MG63 (cell line): ENCODE data around the gene SLC6A11. TPM values are rescaled to one million over a fixed set of nuclear protein-coding genes. Genes with fewer than 3 reads are reported as not detected.

Source experiments
- DNase-seq: peaks from one replicate; pipeline ENCODE4 v3.0.0-alpha.2; 2020
- H3K27me3 ChIP-seq: fragments of 250-450 bp; sonication (Bioruptor Pico); 2 replicates; pipeline ENCODE4 v1.5.1; 2020; ENCODE audit warnings: mild to moderate bottlenecking, moderate library complexity
- H3K36me3 ChIP-seq: fragments of 250-450 bp; sonication (Bioruptor Pico); 2 replicates; pipeline ENCODE4 v1.5.1; 2020; ENCODE audit warnings: mild to moderate bottlenecking, moderate library complexity
- H3K4me3 ChIP-seq: fragments of 250-450 bp; sonication (Bioruptor Pico); 2 replicates; pipeline ENCODE4 v1.5.1; 2020; ENCODE audit warnings: mild to moderate bottlenecking, moderate library complexity
- H3K9me3 ChIP-seq: fragments of 250-450 bp; sonication (Bioruptor Pico); 2 replicates; pipeline ENCODE4 v1.5.1; 2020; ENCODE audit warnings: mild to moderate bottlenecking, moderate library complexity
- total RNA-seq: library from RNA; depleted of rRNA; stranded (reverse); fragments of >200 nt; shearing (Covaris generic); gene quantifications from 2 replicates; pipeline ENCODE4 v1.2.3, GENCODE V29; 2014; ENCODE audit warnings: low replicate concordance

SLC6A11 gene
- total RNA-seq, 1 experiment from 2014 or later = 0.95 TPM

GRCh38 chr3:10890665-10891064, 74.6 kb downstream of the SLC6A11 start:
- no peak for DNase-seq
- no peaks in the 10 kb centered on the region; the same call in 1 of the 2 replicates for H3K9me3 ChIP-seq
- H3K4me3 ChIP-seq = no peak overlapping the region
- H3K27me3 ChIP-seq = no peaks in the 10 kb centered on the region
- H3K36me3 ChIP-seq = no peaks in the 10 kb centered on the region

- Histone ChIP-seq H3K36me3 (no peaks in the 10 kb centered on the region), H3K27me3 (no peaks in the 10 kb centered on the region), H3K9me3 (no peaks in the 10 kb centered on the region; the same call in 1 of the 2 replicates), H3K4me3 (no peak overlapping the region)
- no peak for DNase-seq
These were observed 76.6 kb downstream of the SLC6A11 start for GRCh38 chr3:10892622-10893021.

GRCh38 chr3:10901296-10901945, 85.4 kb downstream of the SLC6A11 start:
- no peak for DNase-seq
- H3K27me3 ChIP-seq = no peaks in the 10 kb centered on the region
- no peaks in the 10 kb centered on the region for H3K9me3 ChIP-seq
- no peak overlapping the region for H3K4me3 ChIP-seq
- H3K36me3 ChIP-seq = no peaks in the 10 kb centered on the region

GRCh38 chr3:10907262-10907661, 91.2 kb downstream of the SLC6A11 start:
- Histone ChIP-seq H3K36me3 (no peaks in the 10 kb centered on the region), H3K27me3 (no peaks in the 10 kb centered on the region), H3K9me3 (peaks cover 3% of the 10 kb centered on the region; the same call in 1 of the 2 replicates), H3K4me3 (no peak overlapping the region)
- no peak for DNase-seq

GRCh38 chr3:10910367-10910766, 94.3 kb downstream of the SLC6A11 start:
- Histone ChIP-seq H3K4me3 (no peak overlapping the region), H3K36me3 (no peaks in the 10 kb centered on the region)

GRCh38 chr3:10911350-10912002, 95.4 kb downstream of the SLC6A11 start:
- Histone ChIP-seq H3K27me3 (no peaks in the 10 kb centered on the region), H3K9me3 (peaks cover 3% of the 10 kb centered on the region; the same call in 1 of the 2 replicates), H3K36me3 (no peaks in the 10 kb centered on the region), H3K4me3 (no peak overlapping the region)
- DNase-seq = no peak

More at GRCh38 chr3:10910367-10910766, 94.3 kb downstream of the SLC6A11 start:
- DNase-seq = no peak
- H3K27me3 ChIP-seq = no peaks in the 10 kb centered on the region
- H3K9me3 ChIP-seq = peaks cover 3% of the 10 kb centered on the region; the same call in 1 of the 2 replicates

- no peak overlapping the region for H3K4me3 ChIP-seq
- H3K9me3 ChIP-seq = no peaks in the 10 kb centered on the region
- no peaks in the 10 kb centered on the region for H3K36me3 ChIP-seq
- no peak for DNase-seq
- no peaks in the 10 kb centered on the region for H3K27me3 ChIP-seq
These were observed 96.8 kb downstream of the SLC6A11 start for GRCh38 chr3:10912786-10913185.

- no peak for DNase-seq
- no peaks in the 10 kb centered on the region for H3K27me3 ChIP-seq
- H3K9me3 ChIP-seq = no peaks in the 10 kb centered on the region
- H3K36me3 ChIP-seq = no peaks in the 10 kb centered on the region
- H3K4me3 ChIP-seq = no peak overlapping the region
These were observed 99.3 kb downstream of the SLC6A11 start for GRCh38 chr3:10915376-10915775.

- DNase-seq = peak; percentile 71
- Histone ChIP-seq H3K36me3 (no peaks in the 10 kb centered on the region), H3K4me3 (no peak overlapping the region)
These were observed 101.1 kb downstream of the SLC6A11 start for GRCh38 chr3:10917176-10917575.

GRCh38 chr3:10918011-10918410, 102.0 kb downstream of the SLC6A11 start:
- no peaks in the 10 kb centered on the region for H3K9me3 ChIP-seq
- no peaks in the 10 kb centered on the region for H3K27me3 ChIP-seq
- DNase-seq = no peak

More at GRCh38 chr3:10917176-10917575, 101.1 kb downstream of the SLC6A11 start:
- Histone ChIP-seq H3K9me3 (no peaks in the 10 kb centered on the region), H3K27me3 (no peaks in the 10 kb centered on the region)

GRCh38 chr3:10919636-10920035, 103.6 kb downstream of the SLC6A11 start:
- Histone ChIP-seq H3K27me3 (no peaks in the 10 kb centered on the region), H3K36me3 (no peaks in the 10 kb centered on the region), H3K9me3 (no peaks in the 10 kb centered on the region), H3K4me3 (no peak overlapping the region)
- DNase-seq = no peak

More at GRCh38 chr3:10918011-10918410, 102.0 kb downstream of the SLC6A11 start:
- no peaks in the 10 kb centered on the region for H3K36me3 ChIP-seq
- no peak overlapping the region for H3K4me3 ChIP-seq

- no peaks in the 10 kb centered on the region for H3K27me3 ChIP-seq
- no peaks in the 10 kb centered on the region for H3K36me3 ChIP-seq
- no peaks in the 10 kb centered on the region for H3K9me3 ChIP-seq
- DNase-seq = no peak
- no peak overlapping the region for H3K4me3 ChIP-seq
These were observed 109.6 kb downstream of the SLC6A11 start for GRCh38 chr3:10925436-10926255.

GRCh38 chr3:10926256-10926810, 110.3 kb downstream of the SLC6A11 start:
- Histone ChIP-seq H3K9me3 (no peaks in the 10 kb centered on the region), H3K4me3 (no peak overlapping the region), H3K27me3 (no peaks in the 10 kb centered on the region), H3K36me3 (no peaks in the 10 kb centered on the region)
- DNase-seq = peak; percentile 37

- Histone ChIP-seq H3K36me3 (no peaks in the 10 kb centered on the region), H3K27me3 (no peaks in the 10 kb centered on the region), H3K9me3 (no peaks in the 10 kb centered on the region), H3K4me3 (no peak overlapping the region)
- peak; percentile 88 for DNase-seq
These were observed 110.9 kb downstream of the SLC6A11 start for GRCh38 chr3:10926811-10927521.

- Histone ChIP-seq H3K27me3 (no peaks in the 10 kb centered on the region), H3K4me3 (no peak overlapping the region), H3K36me3 (no peaks in the 10 kb centered on the region), H3K9me3 (no peaks in the 10 kb centered on the region)
- DNase-seq = peak; percentile 61
These were observed 111.5 kb downstream of the SLC6A11 start for GRCh38 chr3:10927551-10927950.

- DNase-seq = no peak
- H3K4me3 ChIP-seq = no peak overlapping the region
- H3K27me3 ChIP-seq = no peaks in the 10 kb centered on the region
- no peaks in the 10 kb centered on the region for H3K9me3 ChIP-seq
- H3K36me3 ChIP-seq = no peaks in the 10 kb centered on the region
These were observed 112.5 kb downstream of the SLC6A11 start for GRCh38 chr3:10928407-10928960.
